GM19099 (cell line): ENCODE measurements around the gene KLHDC7B.

Experiments
- POLR2A ChIP-seq: IDR thresholded peaks from 3 replicates; pipeline ENCODE4 v1.6.1; 2011; ENCODE audit warnings: low read depth; ENCODE audit not compliant: insufficient read length; ENCODE audit errors: extremely low read depth

KLHDC7B gene

DNA sequence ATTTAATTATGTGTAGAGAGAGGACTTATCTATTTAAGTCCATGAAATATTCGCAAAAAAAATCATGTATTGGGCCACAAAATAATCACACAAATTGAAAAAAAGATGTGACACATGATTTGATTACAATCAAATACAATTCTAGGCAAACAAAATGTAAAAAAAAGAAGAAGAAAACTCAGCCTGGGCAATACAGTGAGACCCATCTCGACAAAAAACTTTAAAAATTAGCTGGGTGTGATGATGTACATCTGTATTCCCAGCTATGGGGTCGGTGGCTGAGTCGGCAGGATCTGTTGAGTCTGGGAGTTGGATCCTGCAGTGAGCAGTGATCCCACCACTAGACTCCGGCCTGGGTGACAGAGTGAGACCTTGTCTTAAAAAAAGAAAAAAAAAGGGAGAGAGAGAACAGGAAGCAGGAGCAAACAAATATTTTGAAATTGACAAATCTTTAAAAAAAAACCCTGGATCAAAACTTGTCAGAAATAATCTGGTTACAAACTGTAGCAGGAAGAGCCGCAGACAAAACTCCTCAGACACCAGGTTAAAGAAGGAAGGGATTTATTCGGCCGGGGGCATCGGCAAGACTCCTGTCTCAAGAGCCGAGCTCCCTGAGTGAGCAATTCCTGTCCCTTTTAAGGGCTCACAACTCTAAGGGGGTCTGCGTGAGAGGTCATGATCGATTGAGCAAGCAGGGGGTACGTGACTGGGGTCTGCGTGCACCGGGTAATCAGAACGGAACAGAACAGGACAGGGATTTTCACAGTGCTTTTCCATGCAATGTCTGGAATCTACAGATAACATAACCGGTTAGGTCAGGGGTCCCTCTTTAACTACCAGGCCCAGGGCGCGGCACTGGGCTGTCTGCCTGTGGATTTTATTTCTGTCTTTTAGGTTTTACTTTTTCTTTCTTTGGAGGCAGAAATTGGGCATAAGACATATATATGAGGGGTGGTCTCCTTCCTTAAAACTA is 12.6 kb upstream of the KLHDC7B start:
- no peak for TF ChIP-seq POLR2A

DNA sequence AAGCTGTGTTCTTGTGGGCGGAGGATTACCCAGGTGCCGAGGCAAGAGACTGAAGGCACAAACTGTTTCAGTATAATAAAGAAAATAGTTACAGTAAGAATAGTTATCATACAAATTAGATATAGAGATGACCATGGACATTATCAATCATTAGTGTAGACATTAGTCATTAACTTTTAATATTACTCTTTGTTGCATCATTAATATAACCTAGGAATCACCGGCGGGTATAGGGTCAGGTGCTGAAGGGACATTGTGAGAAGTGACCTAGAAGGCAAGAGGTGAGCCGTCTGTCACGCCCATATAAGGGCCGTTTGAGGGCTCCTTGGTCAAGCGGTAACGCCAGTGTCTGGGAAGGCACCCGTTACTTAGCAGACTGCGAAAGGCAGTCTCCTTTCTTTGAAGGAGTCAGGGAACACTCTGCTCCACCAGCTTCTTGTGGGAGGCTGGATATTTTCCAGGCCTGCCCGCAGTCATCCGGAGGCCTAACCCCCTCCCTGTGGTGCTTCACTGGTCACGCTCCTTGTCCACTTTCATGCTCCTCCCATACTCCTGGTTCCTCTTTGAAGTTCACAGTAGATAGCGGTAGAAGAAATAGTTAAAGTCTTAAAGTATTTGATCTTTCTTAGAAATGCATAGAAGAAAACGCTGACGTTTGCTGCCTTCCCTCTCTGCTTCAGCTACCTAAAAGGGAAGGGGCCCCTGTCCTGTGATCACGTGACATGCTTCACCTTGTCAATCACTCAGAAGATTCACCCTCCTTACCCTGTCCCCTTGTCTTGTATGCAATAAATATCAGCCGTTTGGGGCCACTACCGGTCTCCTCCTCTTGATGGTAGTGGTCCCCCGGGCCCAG is 11.6 kb upstream of the KLHDC7B start:
- peak; percentile 17 for TF ChIP-seq POLR2A

DNA sequence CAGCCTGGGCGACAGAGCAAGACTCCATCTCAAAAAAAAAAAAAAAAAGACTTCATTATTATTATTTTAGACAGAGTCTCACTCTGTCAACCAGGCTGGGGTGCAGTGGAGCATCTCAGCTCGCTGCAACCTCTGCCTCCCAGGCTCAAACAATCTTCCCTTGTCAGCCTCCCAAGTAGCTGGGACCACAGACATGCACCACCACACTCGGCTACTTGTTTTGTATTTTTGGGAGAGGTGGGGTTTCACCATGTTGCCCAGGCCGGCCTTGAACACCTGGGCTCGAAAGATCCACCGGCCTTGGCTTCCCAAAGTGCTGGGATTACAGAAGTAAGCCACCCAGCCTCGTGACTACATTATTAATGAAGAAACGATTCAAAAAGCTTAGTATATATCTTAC is 10.6 kb upstream of the KLHDC7B start:
- peak; percentile 32 for TF ChIP-seq POLR2A

DNA sequence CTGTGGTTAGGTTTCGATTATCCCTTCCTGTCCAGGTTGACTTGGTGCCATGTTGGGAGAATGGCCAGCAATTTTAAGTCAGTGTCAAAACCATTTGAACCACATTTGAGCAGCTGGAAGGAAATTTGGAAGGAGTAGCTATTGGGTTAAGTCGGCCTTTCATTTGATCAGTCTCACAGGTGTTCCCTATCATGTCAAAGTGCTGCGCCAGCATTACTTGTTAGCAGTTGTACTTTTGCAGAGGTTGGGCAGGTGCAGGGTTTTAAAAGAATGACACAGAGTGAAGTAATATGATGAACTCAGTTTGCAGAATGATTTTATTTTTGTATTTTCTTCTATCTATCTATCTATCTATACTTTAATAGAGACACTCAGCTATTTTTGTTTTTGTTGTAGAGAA is 9.5 kb upstream of the KLHDC7B start:
- no peak for TF ChIP-seq POLR2A

DNA sequence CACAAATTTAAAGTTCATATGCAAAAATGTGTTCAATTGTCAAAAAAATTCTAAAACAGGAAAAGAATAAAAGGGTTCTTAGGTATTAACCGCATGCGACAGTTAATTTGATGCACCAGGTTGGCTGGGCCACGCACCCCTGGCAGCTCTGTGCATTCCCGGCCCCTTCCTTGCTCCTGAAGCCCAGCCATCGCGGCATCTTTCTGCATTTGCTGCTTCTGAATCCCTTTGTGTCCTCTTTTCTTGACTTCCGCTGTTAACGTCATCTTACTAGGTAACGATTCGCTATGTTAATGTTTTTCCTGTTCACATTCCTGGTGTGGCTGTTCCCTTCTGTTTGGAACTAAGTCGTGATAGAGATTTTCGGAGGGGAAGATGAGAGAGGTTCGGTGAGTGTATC is 7.9 kb upstream of the KLHDC7B start:
- no peak for TF ChIP-seq POLR2A

DNA sequence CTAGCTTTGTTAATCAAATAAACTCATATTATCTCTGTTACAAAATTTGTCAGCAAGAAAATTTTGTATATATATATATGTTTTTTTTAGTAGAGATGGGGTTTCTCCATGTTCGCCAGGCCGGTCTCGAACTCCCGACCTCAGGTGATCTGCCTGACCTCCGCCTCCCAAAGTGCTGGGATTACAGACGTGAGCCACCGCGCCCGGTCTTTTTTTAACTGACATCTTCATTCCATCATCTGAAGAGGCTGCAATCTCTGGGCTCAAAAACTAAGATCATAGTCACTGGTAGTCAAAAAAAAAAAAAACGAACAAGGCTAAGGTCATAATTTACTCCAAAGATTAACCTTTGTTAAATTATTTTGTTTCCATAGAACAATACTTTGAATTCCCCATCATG is 5.3 kb upstream of the KLHDC7B start:
- TF ChIP-seq POLR2A: no peak

DNA sequence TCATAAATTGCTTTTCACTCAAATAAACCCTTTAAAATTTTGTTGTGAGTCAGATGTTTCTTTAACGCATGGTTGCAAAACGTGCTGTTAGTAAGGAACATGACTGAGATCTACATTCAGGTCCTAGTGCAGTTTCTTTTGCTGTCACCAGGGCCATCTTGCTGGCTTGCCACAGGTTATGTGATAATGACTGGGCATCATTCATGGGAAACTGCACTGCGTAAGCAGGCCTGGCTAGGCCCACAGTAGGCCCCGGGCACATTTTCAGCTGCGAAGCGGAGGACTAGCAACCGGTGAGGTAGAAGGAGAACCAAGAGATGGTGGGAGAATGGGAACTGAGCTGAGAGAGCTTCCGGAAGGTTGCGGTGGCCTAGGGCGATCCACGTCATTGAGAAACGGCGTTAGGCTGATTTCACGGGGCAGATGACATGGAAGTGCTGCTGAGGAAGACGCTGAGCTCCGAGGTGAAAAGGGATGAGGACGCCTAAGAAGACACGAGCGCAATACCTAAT is 3.2 kb upstream of the KLHDC7B start:
- peak; percentile 78 for TF ChIP-seq POLR2A

DNA sequence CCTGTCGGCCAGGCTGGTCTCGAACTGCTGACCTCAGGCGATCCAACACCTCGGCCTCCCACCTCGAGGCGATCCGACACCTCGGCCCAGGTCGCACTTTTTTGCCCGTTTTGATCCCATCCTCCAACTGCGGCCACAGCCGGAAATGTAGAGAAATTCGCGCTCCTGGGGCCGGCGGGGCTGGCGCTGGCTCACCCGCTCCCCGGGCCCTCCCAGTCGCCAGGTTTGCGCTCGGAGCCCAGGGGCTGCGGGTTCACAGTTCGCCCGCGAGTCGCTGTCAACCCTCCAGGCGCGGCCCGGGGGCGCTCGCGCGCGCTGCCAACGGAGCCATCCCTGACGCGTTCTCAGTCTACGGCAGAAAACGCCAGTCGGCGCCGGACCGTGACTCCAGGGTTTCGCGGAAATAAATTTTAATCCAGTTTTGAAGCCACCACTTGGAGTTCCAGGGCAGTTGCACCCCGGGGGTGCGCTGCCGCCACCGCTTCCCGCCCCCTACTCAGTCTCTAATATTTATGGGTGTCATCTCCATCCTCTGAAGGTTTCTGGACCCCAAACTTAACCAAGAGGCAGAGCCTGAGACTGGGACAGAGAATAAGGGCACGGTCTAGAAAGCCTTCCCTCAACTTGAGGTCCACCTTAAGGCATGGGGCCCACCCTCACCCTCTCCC is 1.5 kb upstream of the KLHDC7B start:
- peak; percentile 27 for TF ChIP-seq POLR2A

DNA sequence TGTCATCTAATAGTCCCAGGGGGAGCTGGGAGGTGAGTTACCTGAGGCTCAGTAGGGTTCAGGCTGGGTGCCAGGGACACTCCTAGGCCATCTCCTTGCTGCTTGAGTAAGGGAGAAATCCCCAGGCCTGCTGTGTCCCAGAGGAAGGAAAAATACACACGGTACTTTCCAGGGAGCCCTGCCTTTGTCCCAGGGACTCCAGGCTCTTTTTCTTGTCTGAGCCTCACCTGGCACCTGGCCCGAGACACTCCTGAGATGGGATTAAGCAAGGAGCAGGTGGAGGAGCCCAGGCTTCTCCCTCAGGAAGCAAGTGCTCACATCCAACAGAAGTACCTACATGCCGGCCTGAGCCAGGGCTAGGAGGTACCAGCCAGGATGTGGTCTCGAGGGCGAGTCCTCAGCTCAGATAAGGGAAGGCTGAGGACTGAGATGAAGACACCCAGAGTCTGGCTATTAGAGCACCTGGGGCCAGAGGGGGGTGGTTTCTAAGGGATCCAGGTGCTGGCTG is 899 bp upstream of the KLHDC7B start:
- peak; percentile 17 for TF ChIP-seq POLR2A

DNA sequence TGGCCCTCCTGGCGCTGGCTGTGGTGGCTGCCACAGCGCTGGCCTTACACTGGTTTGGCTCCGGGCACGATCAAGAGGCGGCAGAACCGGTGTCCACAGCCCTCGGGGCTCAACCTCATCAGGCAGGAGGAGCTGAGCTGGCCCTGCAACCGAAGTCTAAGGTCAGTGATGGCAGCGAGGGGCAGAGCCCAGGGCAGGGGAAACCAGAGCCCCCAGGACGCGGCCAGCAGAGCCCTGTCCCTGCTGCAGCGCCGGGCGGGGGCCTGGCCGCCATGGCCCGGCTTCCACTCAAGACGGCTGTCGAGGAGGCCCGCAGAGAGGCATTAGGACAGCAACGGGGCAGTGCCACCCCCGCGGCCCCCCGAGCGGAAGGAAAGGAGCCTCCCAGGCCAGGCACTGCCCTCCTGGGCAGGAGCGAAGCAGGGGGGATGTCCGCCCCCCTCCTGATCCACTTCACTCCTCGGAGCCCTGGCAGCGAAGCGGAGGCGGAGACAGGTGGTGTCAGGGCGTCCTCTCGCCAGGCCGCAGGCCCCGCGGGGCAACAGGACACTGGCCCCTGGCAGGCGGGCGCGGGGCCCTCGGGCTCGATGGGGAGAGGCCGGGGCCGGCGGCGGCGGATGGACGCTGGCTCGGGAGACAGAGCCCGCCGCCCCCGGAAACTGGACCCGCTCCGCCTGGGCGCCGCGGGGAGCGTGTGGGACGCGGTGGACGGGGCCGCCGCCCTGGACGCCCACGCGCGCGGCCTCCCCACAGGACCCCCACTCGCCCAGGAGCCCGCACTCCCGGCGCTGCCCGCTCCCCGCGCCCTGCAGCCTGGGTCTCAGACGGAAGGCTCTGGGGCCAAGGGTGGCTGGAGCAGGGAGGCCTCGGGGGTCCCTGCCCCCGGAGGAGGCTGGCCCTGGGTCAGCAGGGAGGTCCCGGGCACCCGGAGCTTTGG is 895 bp downstream of the KLHDC7B start:
- no peak for TF ChIP-seq POLR2A

DNA sequence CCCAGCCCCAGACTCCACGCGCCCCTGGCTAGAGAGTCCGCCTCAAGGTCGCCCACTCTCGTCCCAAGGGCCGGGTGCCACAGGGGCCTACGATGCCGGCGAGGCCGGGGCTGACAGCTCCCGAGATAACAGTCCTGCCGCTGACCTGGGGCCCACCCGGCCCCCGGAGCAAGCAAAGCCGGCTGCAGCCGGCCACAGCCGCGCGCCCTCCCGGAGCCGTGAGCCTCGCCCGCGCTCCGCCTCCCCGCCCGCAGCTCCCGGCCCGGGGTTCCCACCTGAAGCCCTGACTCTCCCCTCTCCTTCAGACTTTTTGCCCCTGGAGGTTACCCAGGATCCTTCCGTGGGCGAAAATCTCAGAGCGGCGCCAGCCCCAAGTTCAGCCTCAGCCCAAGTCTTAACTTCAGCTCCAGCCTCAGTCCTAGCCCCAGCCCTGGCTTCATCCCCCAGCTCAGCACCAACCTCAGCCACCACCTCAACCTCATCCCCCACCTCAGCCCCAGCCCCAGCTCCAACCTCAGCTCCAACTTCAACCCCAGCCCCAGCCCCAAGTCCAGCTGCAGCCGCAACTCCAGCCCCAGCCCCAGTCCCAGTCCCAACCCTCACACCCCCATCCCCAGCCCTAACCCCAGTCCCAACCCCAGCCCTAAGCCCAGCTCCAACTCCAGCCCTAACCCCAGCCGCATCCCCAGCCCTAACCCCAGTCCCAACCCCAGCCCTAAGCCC is 1.7 kb downstream of the KLHDC7B start:
- no peak for TF ChIP-seq POLR2A

DNA sequence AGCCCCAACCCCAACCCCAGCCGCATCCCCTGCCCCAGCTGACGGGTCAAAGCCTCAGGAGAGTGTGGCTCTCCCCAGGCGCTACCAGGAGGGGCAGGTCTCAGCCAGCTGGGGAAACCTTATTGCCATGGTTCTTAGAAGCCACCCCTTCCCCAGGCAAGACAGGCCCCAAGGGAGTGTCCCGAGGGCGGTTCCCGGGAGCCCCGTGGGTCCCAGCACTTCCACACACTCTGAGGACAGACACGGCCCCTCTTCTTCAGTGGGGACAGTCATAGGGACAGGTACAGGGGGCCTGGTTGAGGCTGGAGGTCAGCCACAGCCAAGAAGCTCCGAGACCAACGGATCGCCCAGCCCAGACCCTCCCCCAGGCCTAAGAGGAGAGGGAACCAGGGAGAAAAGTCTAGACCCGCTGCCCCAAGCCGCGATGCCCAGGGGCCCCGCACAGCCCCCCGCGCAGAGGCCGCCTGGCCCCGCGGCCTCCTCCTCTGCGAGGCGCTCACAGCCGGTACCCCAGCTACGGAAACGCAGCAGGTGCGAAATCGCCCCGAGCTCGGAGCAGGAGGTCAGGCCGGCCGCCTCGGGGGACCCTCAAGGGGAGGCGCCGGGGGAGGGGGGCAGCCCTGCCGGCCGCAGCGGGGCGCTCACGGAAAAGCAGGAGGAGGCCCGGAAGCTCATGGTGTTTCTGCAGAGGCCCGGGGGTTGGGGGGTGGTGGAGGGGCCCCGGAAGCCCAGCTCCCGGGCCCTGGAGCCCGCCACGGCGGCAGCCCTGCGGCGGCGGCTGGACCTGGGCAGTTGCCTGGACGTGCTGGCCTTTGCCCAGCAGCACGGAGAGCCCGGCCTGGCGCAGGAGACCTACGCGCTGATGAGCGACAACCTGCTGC is 2.6 kb downstream of the KLHDC7B start:
- peak; percentile 70 for TF ChIP-seq POLR2A
